Neural crest cell (in vitro differentiated cells): ENCODE results near the gene SUMO3. TPM values are rescaled to one million over a fixed set of nuclear protein-coding genes. Genes with fewer than 3 reads are reported as not detected.

Experiments used
- DNase-seq: peaks from one replicate; pipeline ENCODE4 v3.0.0; 2021; ENCODE audit warnings: low read depth, mixed read lengths, low spot score
- H3K27ac Mint-ChIP-seq: one replicate; pipeline ENCODE4 v1.8.0; 2021; ENCODE audit warnings: mild to moderate bottlenecking, mixed read lengths; ENCODE audit not compliant: unreplicated experiment
- H3K27me3 Mint-ChIP-seq: 2 replicates; pipeline ENCODE4 v1.8.0; 2021; ENCODE audit warnings: low read depth, mild to moderate bottlenecking, mixed read lengths
- H3K36me3 Mint-ChIP-seq: 2 replicates; pipeline ENCODE4 v1.8.0; 2021; ENCODE audit warnings: low read depth, mild to moderate bottlenecking, mixed read lengths
- H3K4me1 Mint-ChIP-seq: 2 replicates; pipeline ENCODE4 v1.8.0; 2021; ENCODE audit warnings: mixed read lengths
- H3K4me3 Mint-ChIP-seq: one replicate; pipeline ENCODE4 v1.8.0; 2021; ENCODE audit warnings: mild to moderate bottlenecking, mixed read lengths
- H3K9me3 Mint-ChIP-seq: 2 replicates; pipeline ENCODE4 v1.8.0; 2021; ENCODE audit warnings: mixed read lengths
- CTCF ChIP-seq: fragments of 200-600 bp; sonication (generic); conservative IDR thresholded peaks from 2 replicates; pipeline ENCODE4 v1.5.0; 2021; ENCODE audit warnings: antibody characterized with exemption, mild to moderate bottlenecking
- total RNA-seq: library from RNA; stranded (reverse); gene quantifications from 2 replicates; pipeline ENCODE4 v1.2.1, GENCODE V29; 2021

Gene SUMO3
- total RNA-seq, 1 donor from 2014 or later, result 97.7 TPM

- Mint-ChIP-seq H3K36me3 (peaks cover 2% of the 10 kb centered on the region), H3K4me1 (peaks cover 13% of the 10 kb centered on the region), H3K27me3 (no peaks in the 10 kb centered on the region), H3K27ac (no peak overlapping the region), H3K9me3 (no peaks in the 10 kb centered on the region), H3K4me3 (no peak overlapping the region)
- no peak for DNase-seq
- TF ChIP-seq CTCF, result no peak
Measured at GRCh38 chr21:44764319-44765230, 53.3 kb downstream of the SUMO3 start.

GRCh38 chr21:44763451-44764318, 54.2 kb downstream of the SUMO3 start:
- Mint-ChIP-seq H3K4me3 (no peak overlapping the region), H3K4me1 (peaks cover 5% of the 10 kb centered on the region), H3K27ac (no peak overlapping the region), H3K9me3 (no peaks in the 10 kb centered on the region), H3K27me3 (no peaks in the 10 kb centered on the region), H3K36me3 (peaks cover 2% of the 10 kb centered on the region)
- no peak for DNase-seq
- no peak for TF ChIP-seq CTCF

- no peak overlapping the region for H3K4me3 Mint-ChIP-seq
- H3K9me3 Mint-ChIP-seq, result no peaks in the 10 kb centered on the region
- H3K4me1 Mint-ChIP-seq, result no peaks in the 10 kb centered on the region
- no peak for DNase-seq
- H3K36me3 Mint-ChIP-seq, result peaks cover 2% of the 10 kb centered on the region
- TF ChIP-seq CTCF, result no peak
- no peak overlapping the region for H3K27ac Mint-ChIP-seq
- H3K27me3 Mint-ChIP-seq, result no peaks in the 10 kb centered on the region
Measured at GRCh38 chr21:44763050-44763378, 54.8 kb downstream of the SUMO3 start.

- Mint-ChIP-seq H3K9me3 (no peaks in the 10 kb centered on the region), H3K27me3 (no peaks in the 10 kb centered on the region), H3K27ac (no peak overlapping the region), H3K36me3 (peaks cover 2% of the 10 kb centered on the region), H3K4me1 (no peaks in the 10 kb centered on the region), H3K4me3 (no peak overlapping the region)
- TF ChIP-seq CTCF, result no peak
- no peak for DNase-seq
Measured at GRCh38 chr21:44762221-44763049, 55.4 kb downstream of the SUMO3 start.

GRCh38 chr21:44761747-44762208, 56.1 kb downstream of the SUMO3 start:
- no peak overlapping the region for H3K27ac Mint-ChIP-seq
- H3K9me3 Mint-ChIP-seq, result no peaks in the 10 kb centered on the region
- no peaks in the 10 kb centered on the region for H3K4me1 Mint-ChIP-seq
- TF ChIP-seq CTCF, result no peak
- H3K36me3 Mint-ChIP-seq, result peaks cover 2% of the 10 kb centered on the region
- no peak overlapping the region for H3K4me3 Mint-ChIP-seq
- H3K27me3 Mint-ChIP-seq, result no peaks in the 10 kb centered on the region
- DNase-seq, result no peak
